K562 (cell line): Measurements from ENCODE around the gene METTL14.

ENCODE experiments used
- ATF3 ChIP-seq, 2 experiments: fragments of 450-650 bp in 1 of 2; sonication (generic) in 1 of 2; formaldehyde crosslinking in 1 of 2; IDR thresholded peaks in 1 of 2; conservative IDR thresholded peaks in 1 of 2; 2 replicates each; pipeline versions ENCODE4 v1.6.1 to v1.8.1; 2016 to 2023; ENCODE audit warnings: mild to moderate bottlenecking in 2 of 2, moderate library complexity in 2 of 2, inconsistent platforms in 1 of 2, missing genetic modification reagents in 1 of 2
- CTCF ChIP-seq, 3 experiments: IDR thresholded peaks in 2 of 3; conservative IDR thresholded peaks in 1 of 3; 2 replicates each; pipeline ENCODE4 v1.5.1; 2011 to 2012; ENCODE audit warnings: low read length in 3 of 3, mild to moderate bottlenecking in 3 of 3, control low read depth in 2 of 3, improper control_type of control experiment in 1 of 3, inconsistent platforms in 1 of 3, low read depth in 1 of 3, mixed read lengths in 1 of 3, moderate library complexity in 1 of 3; ENCODE audit not compliant: insufficient read depth in 2 of 3
- DPF2 ChIP-seq: fragments of 450-650 bp; IDR thresholded peaks from 2 replicates; pipeline ENCODE4 v1.6.1; 2016
- E2F1 ChIP-seq: sonication (generic); formaldehyde crosslinking; IDR thresholded peaks from 2 replicates; pipeline ENCODE4 v1.8.1; 2023; ENCODE audit warnings: mild to moderate bottlenecking, missing genetic modification reagents, moderate library complexity
- POLR2A ChIP-seq: fragments of 450-650 bp; conservative IDR thresholded peaks from 2 replicates; pipeline ENCODE4 v1.6.1; 2016
- POLR2AphosphoS2 ChIP-seq: IDR thresholded peaks from 2 replicates; pipeline ENCODE4 v1.6.1; 2012; ENCODE audit warnings: low read length, improper control_type of control experiment
- PREB ChIP-seq: sonication (generic); formaldehyde crosslinking; IDR thresholded peaks from 2 replicates; pipeline ENCODE4 v1.8.1; 2023; ENCODE audit warnings: mild to moderate bottlenecking, missing genetic modification reagents
- RAD51 ChIP-seq: fragments of 450-650 bp; IDR thresholded peaks from 2 replicates; pipeline ENCODE4 v1.7.1; 2016; ENCODE audit warnings: low read depth, mild to moderate bottlenecking, borderline replicate concordance
- SIN3B ChIP-seq: fragments of 450-650 bp; IDR thresholded peaks from 2 replicates; pipeline ENCODE4 v1.6.1; 2017; ENCODE audit warnings: low read depth, mild to moderate bottlenecking, moderate library complexity
- STAT6 ChIP-seq: sonication (generic); formaldehyde crosslinking; IDR thresholded peaks from 2 replicates; pipeline ENCODE4 v1.8.1; 2023; ENCODE audit warnings: mild to moderate bottlenecking, missing genetic modification reagents
- TARDBP ChIP-seq: fragments of 450-650 bp; IDR thresholded peaks from 2 replicates; pipeline ENCODE4 v1.6.1; 2016
- ZNF24 ChIP-seq: fragments of 450-650 bp; IDR thresholded peaks from 2 replicates; pipeline ENCODE4 v1.6.1; 2016
- ZNF407 ChIP-seq: fragments of 450-650 bp; IDR thresholded peaks from 2 replicates; pipeline ENCODE4 v1.6.1; 2016; ENCODE audit warnings: low read depth

GRCh38 chr4:118759481-118759880 is 74.3 kb downstream of the METTL14 start:
- no peak for TF ChIP-seq CTCF (IDR thresholded peaks at IDR 0.05 in 2 of 3, conservative IDR thresholded peaks at IDR 0.05 in 1 of 3; ENCODE audit: insufficient read depth in 2 of 3, low read depth in 1 of 3, low read length in 3 of 3)
- TF ChIP-seq STAT6 (CRISPR knock-in tag): no peak
- TF ChIP-seq POLR2AphosphoS2: no peak
- TF ChIP-seq ZNF24: no peak
- no peak for TF ChIP-seq PREB (CRISPR knock-in tag)
- TF ChIP-seq RAD51: no peak
- TF ChIP-seq ZNF407: no peak
- no peak for TF ChIP-seq ATF3 (IDR thresholded peaks at IDR 0.05)
- no peak for TF ChIP-seq ATF3 (CRISPR knock-in tag; conservative IDR thresholded peaks at IDR 0.05)
- no peak for TF ChIP-seq E2F1 (CRISPR knock-in tag)
- TF ChIP-seq SIN3B: no peak
- TF ChIP-seq POLR2A: no peak
- no peak for TF ChIP-seq DPF2
- TF ChIP-seq TARDBP: no peak
